HCT116 (cell line): ENCODE results near the gene MBLAC1. TPM values are rescaled to one million over a fixed set of nuclear protein-coding genes. Genes with fewer than 3 reads are reported as not detected.

ENCODE experiments used
- ATAC-seq: fragments of 200-7000 bp; cut with Tn5 transposase; 2 replicates; pipeline ENCODE4 v1.9.1; 2020; ENCODE audit warnings: mild to moderate bottlenecking, moderate library complexity
- BruUV-seq: library from RNA; stranded (reverse); fragments of 400-500 nt; replicated peaks from 2 replicates; lab custom pipeline; 2021; lab: Mats Ljungman, UMichigan
- CTCF ChIA-PET: fragments of 300-600 bp; sonication (Branson Sonifier 250); formaldehyde crosslinking; loops from one replicate; lab custom pipeline; 2021; ENCODE audit warnings: antibody characterized with exemption; lab: Charles Lee
- POLR2A ChIA-PET: fragments of 300-600, 350-600 bp; sonication (Branson Sonifier 250); formaldehyde crosslinking; loops from one replicate; lab custom pipeline; 2021; ENCODE audit warnings: antibody characterized with exemption; lab: Charles Lee
- RAD21 ChIA-PET, 2 experiments: fragments of 300-600 bp; sonication (Branson Sonifier 250); formaldehyde crosslinking; loops; one replicate each; lab custom pipeline; 2023; ENCODE audit warnings: low total read pairs in 2 of 2; ENCODE audit not compliant: uncharacterized antibody in 2 of 2, unreplicated experiment in 2 of 2, low non-redundant PET in 1 of 2; lab: Charles Lee
- DNase-seq: peaks from one replicate; pipeline ENCODE4 v3.0.0-alpha.2; 2010; ENCODE audit warnings: low read depth, low spot score
- H2AFZ ChIP-seq: fragments of 200-600 bp; shearing (Covaris generic), sonication (generic); 2 replicates; pipeline ENCODE4 v1.6.1; 2017; ENCODE audit warnings: low read depth, mixed run types, mixed read lengths, antibody characterized with exemption, low read length; ENCODE audit not compliant: poor library complexity, severe bottlenecking
- H3K27ac ChIP-seq: 2 replicates; pipeline ENCODE4 v1.5.1; 2012; ENCODE audit warnings: low read depth, low read length
- H3K27me3 ChIP-seq: fragments of 200-600 bp; sonication (generic); 2 replicates; pipeline ENCODE4 v1.6.1; 2016; ENCODE audit warnings: mixed run types, low read length, mixed read lengths; ENCODE audit not compliant: insufficient read depth
- H3K36me3 ChIP-seq, 2 experiments: fragments of 200-500 bp in 1 of 2; fragments of 200-600 bp in 1 of 2; sonication (Bioruptor generic) in 1 of 2; sonication (generic) in 1 of 2; 2 replicates each; pipeline versions ENCODE4 v1.5.1 to v1.6.1; 2014 to 2016; ENCODE audit warnings: low read length in 2 of 2, inconsistent platforms in 1 of 2, mixed read lengths in 1 of 2, mixed run types in 1 of 2; ENCODE audit not compliant: insufficient read depth in 2 of 2, control insufficient read depth in 1 of 2
- H3K4me1 ChIP-seq, 2 experiments: fragments of 200-600 bp in 1 of 2; sonication (generic) in 1 of 2; 2 replicates each; pipeline versions ENCODE4 v1.5.1 to v1.6.1; 2012 to 2017; ENCODE audit warnings: low read length in 2 of 2, inconsistent platforms in 1 of 2, mild to moderate bottlenecking in 1 of 2, mixed read lengths in 1 of 2, mixed run types in 1 of 2, moderate library complexity in 1 of 2; ENCODE audit not compliant: insufficient read depth in 2 of 2, control insufficient read depth in 1 of 2
- H3K4me2 ChIP-seq: fragments of 200-600 bp; sonication (generic); 2 replicates; pipeline ENCODE4 v1.6.1; 2017; ENCODE audit warnings: mixed run types, low read length, mixed read lengths
- H3K4me3 ChIP-seq, 2 experiments: fragments of 200-600 bp in 1 of 2; sonication (generic) in 1 of 2; replicated peaks in 1 of 2; 2 replicates each; pipeline ENCODE4 v1.5.1; 2011 to 2016; ENCODE audit warnings: low read length in 2 of 2, control low read depth in 1 of 2, low read depth in 1 of 2, mild to moderate bottlenecking in 1 of 2, mixed read lengths in 1 of 2, mixed run types in 1 of 2
- H3K79me2 ChIP-seq: fragments of 200-600 bp; sonication (generic); 2 replicates; pipeline ENCODE4 v1.6.1; 2017; ENCODE audit warnings: mild to moderate bottlenecking, mixed run types, low read length, moderate library complexity, mixed read lengths; ENCODE audit not compliant: insufficient read depth
- H3K9ac ChIP-seq: fragments of 200-600 bp; sonication (generic); 2 replicates; pipeline ENCODE4 v1.6.1; 2016; ENCODE audit warnings: low read length, mixed read lengths
- H3K9me2 ChIP-seq: fragments of 200-600 bp; sonication (generic), shearing (Covaris generic); 2 replicates; pipeline ENCODE4 v1.6.1; 2017; ENCODE audit warnings: mixed run types, mild to moderate bottlenecking, moderate library complexity; ENCODE audit not compliant: insufficient read depth
- H3K9me3 ChIP-seq, 2 experiments: fragments of 200-500 bp in 1 of 2; fragments of 200-600 bp in 1 of 2; sonication (Bioruptor generic) in 1 of 2; sonication (generic) in 1 of 2; 2 replicates each; pipeline ENCODE4 v1.6.1; 2014 to 2017; ENCODE audit warnings: low read length in 2 of 2, mixed read lengths in 2 of 2, inconsistent platforms in 1 of 2, low read depth in 1 of 2, mild to moderate bottlenecking in 1 of 2, mixed run types in 1 of 2, moderate library complexity in 1 of 2; ENCODE audit not compliant: control insufficient read depth in 1 of 2, insufficient read depth in 1 of 2
- H4K20me1 ChIP-seq: fragments of 200-600 bp; sonication (generic), shearing (Covaris generic); 2 replicates; pipeline ENCODE4 v1.6.1; 2017; ENCODE audit warnings: mixed run types, mild to moderate bottlenecking, moderate library complexity; ENCODE audit not compliant: insufficient read depth
- CBX3 ChIP-seq: IDR thresholded peaks from 2 replicates; pipeline ENCODE4 v1.6.1; 2012; ENCODE audit warnings: low read depth
- EZH2phosphoT487 ChIP-seq: fragments of 200-600 bp; IDR thresholded peaks from 2 replicates; pipeline ENCODE4 v1.6.1; 2018; ENCODE audit warnings: antibody characterized with exemption, borderline replicate concordance
- FOSL1 ChIP-seq: IDR thresholded peaks from 2 replicates; pipeline ENCODE4 v1.6.1; 2012; ENCODE audit warnings: low read depth
- JUND ChIP-seq: IDR thresholded peaks from 2 replicates; pipeline ENCODE4 v1.6.1; 2012
- POLR2AphosphoS5 ChIP-seq: IDR thresholded peaks from 2 replicates; pipeline ENCODE4 v1.6.1; 2011; ENCODE audit warnings: mild to moderate bottlenecking, low read depth, low read length, moderate library complexity
- RAD21 ChIP-seq: IDR thresholded peaks from 2 replicates; pipeline ENCODE4 v1.6.1; 2012; ENCODE audit warnings: low read depth, mild to moderate bottlenecking
- SIN3A ChIP-seq: IDR thresholded peaks from 2 replicates; pipeline ENCODE4 v1.6.1; 2012; ENCODE audit warnings: low read depth
- SP1 ChIP-seq: IDR thresholded peaks from 2 replicates; pipeline ENCODE4 v1.6.1; 2012; ENCODE audit warnings: low read depth
- SRF ChIP-seq: IDR thresholded peaks from 2 replicates; pipeline ENCODE4 v1.6.1; 2012; ENCODE audit warnings: low read depth
- TCF7L2 ChIP-seq: IDR thresholded peaks from 2 replicates; pipeline ENCODE4 v1.7.0; 2011; ENCODE audit warnings: borderline replicate concordance, inconsistent platforms; ENCODE audit not compliant: insufficient read depth, insufficient read length; ENCODE audit errors: extremely low read depth
- ZFX ChIP-seq: fragments of 450-650 bp; IDR thresholded peaks from 2 replicates; pipeline ENCODE4 v1.6.1; 2017
- intact Hi-C: fragments of 100-400 bp; cut with micrococcal nuclease; formaldehyde crosslinking; loops from 2 replicates; pipeline ENCODE4 v1.10.0; 2022
- total RNA-seq: library from RNA; stranded (reverse); gene quantifications from one replicate; pipeline ENCODE4 v1.2.1, GENCODE V29; 2021; ENCODE audit not compliant: unreplicated experiment
- TF ChIP-seq, protein P1 (sequence below): IDR thresholded peaks from 2 replicates; pipeline ENCODE4 v1.6.1; 2011; ENCODE audit warnings: mild to moderate bottlenecking, low read length, moderate library complexity; ENCODE audit not compliant: insufficient replicate concordance; ENCODE audit errors: extremely low read depth
- TF ChIP-seq, protein P2 (sequence below): IDR thresholded peaks from 2 replicates; pipeline ENCODE4 v1.6.1; 2012
- TF ChIP-seq, protein P3 (sequence below): IDR thresholded peaks from 2 replicates; pipeline ENCODE4 v1.6.1; 2012; ENCODE audit warnings: low read depth

The MBLAC1 gene
- total RNA-seq, 1 experiment from 2014 or later, result 2.0 TPM

DNA sequence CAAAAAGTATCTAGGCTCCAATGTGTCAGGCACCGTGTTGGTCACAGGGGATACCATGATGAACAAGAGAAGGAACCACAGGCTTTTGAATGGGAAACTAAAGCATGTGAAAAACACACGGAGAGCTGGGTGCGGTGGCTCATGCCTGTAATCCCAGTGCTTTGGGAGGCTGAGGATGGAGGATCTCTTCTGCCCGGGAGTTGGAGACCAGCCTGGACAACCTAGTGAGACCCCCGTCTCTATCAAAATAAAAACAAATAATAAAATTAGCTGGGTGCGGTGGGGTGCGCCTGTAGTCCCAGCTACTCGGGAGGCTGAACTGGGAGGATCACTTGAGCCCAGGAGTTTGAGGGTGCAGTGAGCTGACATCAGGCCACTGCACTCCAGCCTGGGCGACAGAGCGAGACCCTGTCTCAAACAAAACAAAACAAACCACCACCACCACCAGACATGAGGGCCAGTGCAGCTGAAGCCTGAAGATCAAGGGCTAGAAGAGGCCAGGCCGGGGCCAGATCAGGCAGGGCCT lies 38.6 kb upstream of the MBLAC1 start:
- ATAC-seq (peak; percentile 5), DNase-seq (no peak)
- H3K4me2 ChIP-seq, result peak overlapping the region; percentile 83
- ChIA-PET CTCF (no interaction called here), RAD21 (interaction anchor here in 1 of 2 experiments (0.6 to 0.7 kb wide), 2 partner anchors 69 to 185 kb away, joined by 3 to 11 read pairs; no protein-coding TSS in a partner anchor), POLR2A (interaction anchor here (0.6 to 1.7 kb wide), 2 partner anchors 13 to 40 kb away, joined by 3 to 11 read pairs; partner anchors contain the start of genes AP4M1 and MCM7)
- TF ChIP-seq SRF, result no peak
- no peak for TF ChIP-seq TCF7L2
- no peak for TF ChIP-seq POLR2AphosphoS5
- TF ChIP-seq CBX3, result no peak
- no peak for TF ChIP-seq RAD21
- no peak for TF ChIP-seq FOSL1
- no peak for TF ChIP-seq JUND
- TF ChIP-seq EZH2phosphoT487, result no peak
- TF ChIP-seq, protein P1, sequence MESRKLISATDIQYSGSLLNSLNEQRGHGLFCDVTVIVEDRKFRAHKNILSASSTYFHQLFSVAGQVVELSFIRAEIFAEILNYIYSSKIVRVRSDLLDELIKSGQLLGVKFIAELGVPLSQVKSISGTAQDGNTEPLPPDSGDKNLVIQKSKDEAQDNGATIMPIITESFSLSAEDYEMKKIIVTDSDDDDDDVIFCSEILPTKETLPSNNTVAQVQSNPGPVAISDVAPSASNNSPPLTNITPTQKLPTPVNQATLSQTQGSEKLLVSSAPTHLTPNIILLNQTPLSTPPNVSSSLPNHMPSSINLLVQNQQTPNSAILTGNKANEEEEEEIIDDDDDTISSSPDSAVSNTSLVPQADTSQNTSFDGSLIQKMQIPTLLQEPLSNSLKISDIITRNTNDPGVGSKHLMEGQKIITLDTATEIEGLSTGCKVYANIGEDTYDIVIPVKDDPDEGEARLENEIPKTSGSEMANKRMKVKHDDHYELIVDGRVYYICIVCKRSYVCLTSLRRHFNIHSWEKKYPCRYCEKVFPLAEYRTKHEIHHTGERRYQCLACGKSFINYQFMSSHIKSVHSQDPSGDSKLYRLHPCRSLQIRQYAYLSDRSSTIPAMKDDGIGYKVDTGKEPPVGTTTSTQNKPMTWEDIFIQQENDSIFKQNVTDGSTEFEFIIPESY, result no peak
- TF ChIP-seq, protein P2, sequence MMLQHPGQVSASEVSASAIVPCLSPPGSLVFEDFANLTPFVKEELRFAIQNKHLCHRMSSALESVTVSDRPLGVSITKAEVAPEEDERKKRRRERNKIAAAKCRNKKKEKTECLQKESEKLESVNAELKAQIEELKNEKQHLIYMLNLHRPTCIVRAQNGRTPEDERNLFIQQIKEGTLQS, result no peak
- TF ChIP-seq SP1, result no peak
- TF ChIP-seq ZFX, result no peak
- TF ChIP-seq, protein P3, sequence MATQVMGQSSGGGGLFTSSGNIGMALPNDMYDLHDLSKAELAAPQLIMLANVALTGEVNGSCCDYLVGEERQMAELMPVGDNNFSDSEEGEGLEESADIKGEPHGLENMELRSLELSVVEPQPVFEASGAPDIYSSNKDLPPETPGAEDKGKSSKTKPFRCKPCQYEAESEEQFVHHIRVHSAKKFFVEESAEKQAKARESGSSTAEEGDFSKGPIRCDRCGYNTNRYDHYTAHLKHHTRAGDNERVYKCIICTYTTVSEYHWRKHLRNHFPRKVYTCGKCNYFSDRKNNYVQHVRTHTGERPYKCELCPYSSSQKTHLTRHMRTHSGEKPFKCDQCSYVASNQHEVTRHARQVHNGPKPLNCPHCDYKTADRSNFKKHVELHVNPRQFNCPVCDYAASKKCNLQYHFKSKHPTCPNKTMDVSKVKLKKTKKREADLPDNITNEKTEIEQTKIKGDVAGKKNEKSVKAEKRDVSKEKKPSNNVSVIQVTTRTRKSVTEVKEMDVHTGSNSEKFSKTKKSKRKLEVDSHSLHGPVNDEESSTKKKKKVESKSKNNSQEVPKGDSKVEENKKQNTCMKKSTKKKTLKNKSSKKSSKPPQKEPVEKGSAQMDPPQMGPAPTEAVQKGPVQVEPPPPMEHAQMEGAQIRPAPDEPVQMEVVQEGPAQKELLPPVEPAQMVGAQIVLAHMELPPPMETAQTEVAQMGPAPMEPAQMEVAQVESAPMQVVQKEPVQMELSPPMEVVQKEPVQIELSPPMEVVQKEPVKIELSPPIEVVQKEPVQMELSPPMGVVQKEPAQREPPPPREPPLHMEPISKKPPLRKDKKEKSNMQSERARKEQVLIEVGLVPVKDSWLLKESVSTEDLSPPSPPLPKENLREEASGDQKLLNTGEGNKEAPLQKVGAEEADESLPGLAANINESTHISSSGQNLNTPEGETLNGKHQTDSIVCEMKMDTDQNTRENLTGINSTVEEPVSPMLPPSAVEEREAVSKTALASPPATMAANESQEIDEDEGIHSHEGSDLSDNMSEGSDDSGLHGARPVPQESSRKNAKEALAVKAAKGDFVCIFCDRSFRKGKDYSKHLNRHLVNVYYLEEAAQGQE, result no peak
- TF ChIP-seq SIN3A, result no peak
- H3K79me2 ChIP-seq, result peaks cover 21% of the 10 kb centered on the region
- no peaks in the 10 kb centered on the region for H3K27me3 ChIP-seq
- peak overlapping the region; percentile 91 to 93 for H3K4me3 ChIP-seq
- no peaks in the 10 kb centered on the region for H3K9me3 ChIP-seq
- peaks cover 8 to 39% of the 10 kb centered on the region in 2 experiments for H3K4me1 ChIP-seq
- peak overlapping the region; percentile 94 for H3K9ac ChIP-seq
- peak overlapping the region; percentile 90 for H3K27ac ChIP-seq
- no peak overlapping the region for H2AFZ ChIP-seq
- intact Hi-C loops, result no loop called here
- H3K9me2 ChIP-seq, result no peaks in the 10 kb centered on the region
- H4K20me1 ChIP-seq, result no peaks in the 10 kb centered on the region; the same call in 1 of the 2 replicates
- peaks cover 9 to 26% of the 10 kb centered on the region in 2 experiments; a peak in 3 of 4 replicates for H3K36me3 ChIP-seq
- BruUV-seq, result TSS peak; percentile 42
